Ascending aorta (tissue), 2 donors: ENCODE results near the gene SSB. TPM values are rescaled to one million over a fixed set of nuclear protein-coding genes. Genes with fewer than 3 reads are reported as not detected.

ENCODE experiments used
- DNase-seq, 2 donors: peaks; one replicate each; pipeline ENCODE4 v3.0.0-alpha.2; 2019; ENCODE audit warnings: low spot score in 2 of 2
- H3K27ac ChIP-seq, 2 donors: fragments of 200-600 bp; sonication (generic); one replicate each; pipeline ENCODE4 v1.5.1; 2016 to 2017; ENCODE audit warnings: mild to moderate bottlenecking in 1 of 2
- H3K27me3 ChIP-seq: fragments of 200-600 bp; sonication (generic); one replicate; pipeline ENCODE4 v1.5.1; 2017
- H3K36me3 ChIP-seq, 2 donors: fragments of 200-600 bp; sonication (generic); one replicate each; pipeline ENCODE4 v1.5.1; 2016
- H3K4me1 ChIP-seq, 2 donors: fragments of 200-600 bp; sonication (generic); one replicate each; pipeline ENCODE4 v1.5.1; 2016 to 2017; ENCODE audit warnings: mild to moderate bottlenecking in 1 of 2
- H3K4me3 ChIP-seq, 2 donors: fragments of 200-600 bp; sonication (generic); one replicate each; pipeline ENCODE4 v1.5.1; 2016 to 2017; ENCODE audit warnings: mild to moderate bottlenecking in 1 of 2
- H3K9me3 ChIP-seq, 2 donors: fragments of 200-600 bp; sonication (generic); one replicate each; pipeline ENCODE4 v1.5.1; 2016
- intact Hi-C: fragments of 100-400 bp; cut with DNase I; formaldehyde crosslinking; loops from one replicate; pipeline ENCODE4 v1.15.1; 2023
- total RNA-seq: library from RNA; depleted of rRNA; stranded (reverse); fragments of >200 nt; gene quantifications from one replicate; pipeline ENCODE4 v1.1.0, GENCODE V29; 2016
- TF ChIP-seq, protein P1 (sequence below), 3 experiments: fragments of 200-600 bp in 2 of 3; fragments of 450-650 bp in 1 of 3; sonication (generic) in 2 of 3; IDR thresholded peaks; one replicate each; pipeline ENCODE4 v1.5.1; 2016 to 2019; ENCODE audit warnings: antibody characterized with exemption in 3 of 3, mild to moderate bottlenecking in 1 of 3, moderate library complexity in 1 of 3

SSB gene
- total RNA-seq, 1 donor from 2014 or later, result 42.6 TPM

DNA sequence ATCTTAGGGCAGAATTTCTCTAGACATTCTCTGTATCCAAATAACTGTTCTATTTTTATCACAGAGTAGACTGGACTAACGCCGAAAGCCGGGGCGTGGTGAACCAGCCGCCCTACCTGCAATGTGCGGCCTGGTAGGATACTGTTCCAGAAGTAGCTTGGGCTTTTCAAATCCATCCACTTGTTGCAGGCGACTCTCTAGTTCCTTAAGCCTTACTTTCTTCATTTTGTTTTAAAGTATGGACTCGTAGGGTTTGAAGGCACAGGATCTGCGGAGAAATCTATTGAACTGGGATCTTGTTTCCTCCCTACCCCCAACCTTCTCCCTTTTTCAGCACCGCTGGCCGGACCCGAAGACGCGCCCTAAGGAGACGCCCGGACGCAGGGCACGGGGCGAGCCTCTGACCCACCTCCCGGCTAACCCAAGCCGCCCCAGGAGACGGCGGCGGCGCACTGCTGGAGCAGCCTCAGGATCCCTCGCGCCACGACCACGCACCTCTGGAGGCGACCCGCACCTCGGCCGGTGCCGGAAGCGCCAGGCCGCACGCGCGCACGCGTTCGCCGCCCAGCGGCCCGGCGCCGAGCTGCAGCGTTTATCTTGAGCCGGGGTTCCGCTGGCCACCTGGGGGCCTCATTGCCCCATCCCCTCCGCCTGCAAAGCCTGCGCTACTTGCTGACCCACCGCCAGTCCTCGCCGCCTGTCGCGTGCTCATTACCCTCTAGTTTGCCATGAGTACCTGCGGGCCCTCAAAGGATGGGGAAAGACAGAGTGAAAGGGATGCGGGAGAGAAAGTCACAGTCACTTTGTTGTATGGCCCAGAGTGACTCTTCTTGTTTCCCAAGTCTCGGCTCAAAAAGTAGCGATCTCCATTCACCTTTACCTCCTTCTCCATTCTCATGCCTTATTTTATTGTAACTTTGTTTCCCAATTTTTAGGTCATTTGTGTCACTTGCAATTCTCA lies 26.0 kb downstream of the SSB start, which contains the start of gene METTL5:
METTL5 (minus strand) TSS at position 533 of the 961 bp plus-strand sequence; CDS start at position 225, 308 bp downstream.
- no peaks in the 10 kb centered on the region for H3K27me3 ChIP-seq
- H3K9me3 ChIP-seq, result no peaks in the 10 kb centered on the region
- H3K4me1 ChIP-seq, result peaks cover 0 to 34% of the 10 kb centered on the region in 2 donors
- H3K27ac ChIP-seq, result peak within 1 kb of the TSS; percentile 85 to 86
- TF ChIP-seq, protein P1, sequence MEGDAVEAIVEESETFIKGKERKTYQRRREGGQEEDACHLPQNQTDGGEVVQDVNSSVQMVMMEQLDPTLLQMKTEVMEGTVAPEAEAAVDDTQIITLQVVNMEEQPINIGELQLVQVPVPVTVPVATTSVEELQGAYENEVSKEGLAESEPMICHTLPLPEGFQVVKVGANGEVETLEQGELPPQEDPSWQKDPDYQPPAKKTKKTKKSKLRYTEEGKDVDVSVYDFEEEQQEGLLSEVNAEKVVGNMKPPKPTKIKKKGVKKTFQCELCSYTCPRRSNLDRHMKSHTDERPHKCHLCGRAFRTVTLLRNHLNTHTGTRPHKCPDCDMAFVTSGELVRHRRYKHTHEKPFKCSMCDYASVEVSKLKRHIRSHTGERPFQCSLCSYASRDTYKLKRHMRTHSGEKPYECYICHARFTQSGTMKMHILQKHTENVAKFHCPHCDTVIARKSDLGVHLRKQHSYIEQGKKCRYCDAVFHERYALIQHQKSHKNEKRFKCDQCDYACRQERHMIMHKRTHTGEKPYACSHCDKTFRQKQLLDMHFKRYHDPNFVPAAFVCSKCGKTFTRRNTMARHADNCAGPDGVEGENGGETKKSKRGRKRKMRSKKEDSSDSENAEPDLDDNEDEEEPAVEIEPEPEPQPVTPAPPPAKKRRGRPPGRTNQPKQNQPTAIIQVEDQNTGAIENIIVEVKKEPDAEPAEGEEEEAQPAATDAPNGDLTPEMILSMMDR (IDR thresholded peaks at IDR 0.05), result peak; percentile 69 to 95 (median 91)
- intact Hi-C loops, result loop anchor here (1.0 to 5.0 kb wide), 5 partner anchors 16 to 242 kb away; partner anchors contain the start of gene PPIG
- peak within 1 kb of the TSS; percentile 70 to 81 for H3K4me3 ChIP-seq
- peak in 1 of 2 donors; percentile 90 for DNase-seq
- H3K36me3 ChIP-seq, result no peaks in the 10 kb centered on the region

- TF ChIP-seq, protein P1 (IDR thresholded peaks at IDR 0.05), result no peak
- intact Hi-C loops, result loop anchor here (2.0 to 5.0 kb wide), 2 partner anchors 133 to 245 kb away; partner anchors contain the start of genes CFAP210, PHOSPHO2 and PPIG
- peaks cover 6 to 30% of the 10 kb centered on the region in 2 donors for H3K4me1 ChIP-seq
Measured at GRCh38 chr2:169827272-169828140, 28.8 kb downstream of the SSB start, which contains the start of gene UBR3. Gene UBR3 (plus strand): TSS chr2:169827454. CDS start chr2:169827508, 54 bp downstream.

GRCh38 chr2:169828141-169828811 lies 29.6 kb downstream of the SSB start:
- Histone ChIP-seq H3K4me1 (peaks cover 6 to 24% of the 10 kb centered on the region in 2 donors), H3K27me3 (no peaks in the 10 kb centered on the region), H3K4me3 (peak overlapping the region; percentile 78 to 95), H3K27ac (peak overlapping the region; percentile 89 to 95), H3K9me3 (no peaks in the 10 kb centered on the region), H3K36me3 (no peaks in the 10 kb centered on the region)
- TF ChIP-seq, protein P1 (IDR thresholded peaks at IDR 0.05), result no peak
- peak in 1 of 2 donors; percentile 75 for DNase-seq
- intact Hi-C loops, result loop anchor here (5.0 kb wide), 1 partner anchor 246 kb away; the partner anchor contains the start of gene PPIG

More at GRCh38 chr2:169827272-169828140, 28.8 kb downstream of the SSB start, which contains the start of gene UBR3:
- Histone ChIP-seq H3K9me3 (no peaks in the 10 kb centered on the region), H3K4me3 (peak within 1 kb of the TSS; percentile 78 to 95), H3K36me3 (no peaks in the 10 kb centered on the region), H3K27ac (peak within 1 kb of the TSS; percentile 89 to 95), H3K27me3 (no peaks in the 10 kb centered on the region)
- DNase-seq, result peak; percentile 66 to 95

- Histone ChIP-seq H3K9me3 (no peaks in the 10 kb centered on the region), H3K36me3 (no peaks in the 10 kb centered on the region), H3K4me3 (no peak overlapping the region), H3K27me3 (no peaks in the 10 kb centered on the region), H3K27ac (no peak overlapping the region), H3K4me1 (peaks cover 6 to 13% of the 10 kb centered on the region in 2 donors)
- intact Hi-C loops, result no loop called here
- DNase-seq, result no peak
- TF ChIP-seq, protein P1 (IDR thresholded peaks at IDR 0.05), result no peak
Measured at GRCh38 chr2:169834401-169834800, 35.7 kb downstream of the SSB start.
